Uterus (tissue), 2 donors: Measurements from ENCODE around the gene PTGDS.

ENCODE experiments used
- POLR2A ChIP-seq, 2 donors: fragments of 450-650 bp; IDR thresholded peaks; one replicate each; pipeline ENCODE4 v1.6.1; 2016; ENCODE audit warnings: antibody characterized with exemption in 2 of 2, mild to moderate bottlenecking in 1 of 2, moderate library complexity in 1 of 2
- TF ChIP-seq, protein P1 (sequence below), 4 experiments: fragments of 200-600 bp in 2 of 4; fragments of 450-650 bp in 2 of 4; sonication (generic) in 2 of 4; IDR thresholded peaks; one replicate each; pipeline ENCODE4 v1.5.1; 2016 to 2019; ENCODE audit warnings: antibody characterized with exemption in 4 of 4, mild to moderate bottlenecking in 2 of 4, moderate library complexity in 1 of 4

DNA sequence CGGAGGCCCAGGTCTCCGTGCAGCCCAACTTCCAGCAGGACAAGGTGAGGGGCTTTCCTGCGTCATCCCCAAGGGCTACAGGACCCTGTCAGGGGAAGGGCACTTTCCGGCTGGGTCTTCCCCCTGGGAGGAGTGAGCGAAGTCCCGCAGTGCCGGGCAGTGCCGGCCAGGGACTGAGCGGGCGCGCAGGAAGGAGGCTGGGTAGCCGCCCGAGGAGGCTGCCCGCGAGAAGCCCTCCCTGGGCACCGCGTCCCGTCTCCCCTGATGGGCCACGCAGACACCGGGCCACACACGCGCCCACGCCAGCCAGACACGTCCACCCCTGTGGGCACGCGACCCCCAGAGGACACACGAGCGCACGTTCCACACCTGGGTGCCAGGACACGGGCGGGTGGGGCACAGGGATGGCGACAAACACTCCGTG is 357 bp downstream of the PTGDS start:
- TF ChIP-seq, protein P1, sequence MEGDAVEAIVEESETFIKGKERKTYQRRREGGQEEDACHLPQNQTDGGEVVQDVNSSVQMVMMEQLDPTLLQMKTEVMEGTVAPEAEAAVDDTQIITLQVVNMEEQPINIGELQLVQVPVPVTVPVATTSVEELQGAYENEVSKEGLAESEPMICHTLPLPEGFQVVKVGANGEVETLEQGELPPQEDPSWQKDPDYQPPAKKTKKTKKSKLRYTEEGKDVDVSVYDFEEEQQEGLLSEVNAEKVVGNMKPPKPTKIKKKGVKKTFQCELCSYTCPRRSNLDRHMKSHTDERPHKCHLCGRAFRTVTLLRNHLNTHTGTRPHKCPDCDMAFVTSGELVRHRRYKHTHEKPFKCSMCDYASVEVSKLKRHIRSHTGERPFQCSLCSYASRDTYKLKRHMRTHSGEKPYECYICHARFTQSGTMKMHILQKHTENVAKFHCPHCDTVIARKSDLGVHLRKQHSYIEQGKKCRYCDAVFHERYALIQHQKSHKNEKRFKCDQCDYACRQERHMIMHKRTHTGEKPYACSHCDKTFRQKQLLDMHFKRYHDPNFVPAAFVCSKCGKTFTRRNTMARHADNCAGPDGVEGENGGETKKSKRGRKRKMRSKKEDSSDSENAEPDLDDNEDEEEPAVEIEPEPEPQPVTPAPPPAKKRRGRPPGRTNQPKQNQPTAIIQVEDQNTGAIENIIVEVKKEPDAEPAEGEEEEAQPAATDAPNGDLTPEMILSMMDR (IDR thresholded peaks at IDR 0.05), result no peak
- TF ChIP-seq POLR2A (IDR thresholded peaks at IDR 0.05), result no peak
